ENCODE results near the gene PPFIBP1.

- no peak for TF ChIP-seq REST (IDR thresholded peaks at IDR 0.05; ENCODE audit: insufficient read depth in 1 of 2, low read depth in 2 of 2, low read length in 1 of 2)
- no peak for TF ChIP-seq CTCF (IDR thresholded peaks at IDR 0.05)
- no peak for TF ChIP-seq SIN3A (IDR thresholded peaks at IDR 0.05; ENCODE audit: borderline replicate concordance, insufficient read depth, low read depth, low read length)
Observed at GRCh38 chr12:27650011-27650410, 126.0 kb downstream of the PPFIBP1 start.
